HG03354 (cell line): ENCODE data around the gene NSUN5.
"Not testable (repeated sequence)": the region's sequence is repeated elsewhere in the genome, so short reads cannot be mapped to it uniquely, and the experiment has no call there.

Source experiments
- ATAC-seq: cut with Tn5 transposase; IDR thresholded peaks from one replicate; pipeline ENCODE4 v1.9.1; 2021; ENCODE audit warnings: mild to moderate bottlenecking; ENCODE audit not compliant: unreplicated experiment, poor library complexity, severe bottlenecking

NSUN5 gene

GRCh38 chr7:73327922-73328321, 19.3 kb upstream of the NSUN5 start, which contains the start of the genes FKBP6 and TRIM50:
TSS of gene FKBP6 (plus strand) at chr7:73328161. CDS start at chr7:73328429, 268 bp downstream.
TSS of gene TRIM50 (minus strand) at chr7:73328082. CDS start at chr7:73324787, 3,295 bp downstream.
- ATAC-seq, result not testable (repeated sequence)

- not testable (repeated sequence) for ATAC-seq
Observed at GRCh38 chr7:73327449-73327848, 18.8 kb upstream of the NSUN5 start.

GRCh38 chr7:73325424-73325823, 16.8 kb upstream of the NSUN5 start:
- not testable (repeated sequence) for ATAC-seq

- ATAC-seq, result peak; percentile 57
Observed at GRCh38 chr7:73324081-73324845, 15.6 kb upstream of the NSUN5 start.

- ATAC-seq, result not testable (repeated sequence)
Observed at GRCh38 chr7:73323434-73324080, 14.9 kb upstream of the NSUN5 start.

GRCh38 chr7:73320009-73320408, 11.4 kb upstream of the NSUN5 start:
- ATAC-seq, result not testable (repeated sequence)

- not testable (repeated sequence) for ATAC-seq
Observed at GRCh38 chr7:73319541-73319940, 10.9 kb upstream of the NSUN5 start.

GRCh38 chr7:73318656-73319204, 10.1 kb upstream of the NSUN5 start:
- not testable (repeated sequence) for ATAC-seq

GRCh38 chr7:73316521-73316920, 7.9 kb upstream of the NSUN5 start:
- ATAC-seq, result no peak

GRCh38 chr7:73314271-73314670, 5.6 kb upstream of the NSUN5 start:
- ATAC-seq, result no peak

- no peak for ATAC-seq
Observed at GRCh38 chr7:73313521-73313906, 4.9 kb upstream of the NSUN5 start.

- ATAC-seq, result no peak
Observed at GRCh38 chr7:73312831-73313520, 4.3 kb upstream of the NSUN5 start.

- ATAC-seq, result not testable (repeated sequence)
Observed at GRCh38 chr7:73311421-73311820, 2.8 kb upstream of the NSUN5 start.

- peak; percentile 45 for ATAC-seq
Observed at GRCh38 chr7:73308074-73308664, 457 bp downstream of the NSUN5 start.

GRCh38 chr7:73307436-73307835, 1.2 kb downstream of the NSUN5 start:
- ATAC-seq, result no peak

GRCh38 chr7:73304612-73305387, 3.8 kb downstream of the NSUN5 start:
- not testable (repeated sequence) for ATAC-seq

- no peak for ATAC-seq
Observed at GRCh38 chr7:73304071-73304470, 4.6 kb downstream of the NSUN5 start.

GRCh38 chr7:73303546-73303945, 5.1 kb downstream of the NSUN5 start:
- ATAC-seq, result no peak

GRCh38 chr7:73302846-73303245, 5.8 kb downstream of the NSUN5 start:
- not testable (repeated sequence) for ATAC-seq
